Thyroid gland (tissue), 4 donors: ENCODE results near the gene MON1A.
"Not testable (repeated sequence)": the region's sequence is repeated elsewhere in the genome, so short reads cannot be mapped to it uniquely, and the experiment has no call there.

Source experiments
- CTCF ChIP-seq, 6 experiments: fragments of 200-600 bp in 3 of 6; fragments of 450-650 bp in 3 of 6; sonication (generic) in 3 of 6; IDR thresholded peaks; one replicate each; pipeline ENCODE4 v1.5.1; 2016 to 2019; ENCODE audit warnings: antibody characterized with exemption in 6 of 6, mild to moderate bottlenecking in 2 of 6, inconsistent platforms in 1 of 6, moderate library complexity in 1 of 6
- POLR2A ChIP-seq, 2 donors: fragments of 450-650 bp; IDR thresholded peaks; one replicate each; pipeline ENCODE4 v1.6.1; 2017; ENCODE audit warnings: antibody characterized with exemption in 2 of 2, mild to moderate bottlenecking in 2 of 2, moderate library complexity in 1 of 2

DNA sequence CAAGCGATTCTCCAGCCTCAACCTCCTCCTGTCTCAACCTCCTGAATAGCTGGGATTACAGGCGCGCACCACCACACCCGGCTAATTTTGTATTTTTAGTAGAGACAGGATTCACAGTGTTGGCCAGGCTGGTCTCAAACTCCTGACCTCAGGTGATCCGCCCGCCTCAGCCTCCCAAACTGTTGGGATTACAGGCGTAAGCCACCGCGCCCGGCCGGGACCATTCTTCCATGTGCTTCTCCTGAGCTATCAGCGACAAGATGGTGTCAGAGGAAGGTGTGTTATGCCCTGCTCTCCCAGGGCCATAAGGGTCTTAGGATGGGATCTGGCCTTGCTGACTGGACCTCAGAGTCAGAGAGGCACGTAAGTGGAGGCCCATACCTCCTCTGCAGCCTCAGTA is 25.2 kb downstream of the MON1A start:
- not testable (repeated sequence) for TF ChIP-seq CTCF, POLR2A (IDR thresholded peaks at IDR 0.05)
